GM20000 (cell line): ENCODE data around the gene BAIAP2.

ENCODE experiments used
- DNase-seq: peaks from one replicate; pipeline ENCODE4 v3.0.0; 2012; ENCODE audit warnings: low spot score
- CTCF ChIP-seq: IDR thresholded peaks from 2 replicates; pipeline ENCODE4 v1.5.1; 2012; ENCODE audit warnings: mild to moderate bottlenecking, control low read depth; ENCODE audit errors: extremely low read depth, missing control alignments

BAIAP2 gene

DNA sequence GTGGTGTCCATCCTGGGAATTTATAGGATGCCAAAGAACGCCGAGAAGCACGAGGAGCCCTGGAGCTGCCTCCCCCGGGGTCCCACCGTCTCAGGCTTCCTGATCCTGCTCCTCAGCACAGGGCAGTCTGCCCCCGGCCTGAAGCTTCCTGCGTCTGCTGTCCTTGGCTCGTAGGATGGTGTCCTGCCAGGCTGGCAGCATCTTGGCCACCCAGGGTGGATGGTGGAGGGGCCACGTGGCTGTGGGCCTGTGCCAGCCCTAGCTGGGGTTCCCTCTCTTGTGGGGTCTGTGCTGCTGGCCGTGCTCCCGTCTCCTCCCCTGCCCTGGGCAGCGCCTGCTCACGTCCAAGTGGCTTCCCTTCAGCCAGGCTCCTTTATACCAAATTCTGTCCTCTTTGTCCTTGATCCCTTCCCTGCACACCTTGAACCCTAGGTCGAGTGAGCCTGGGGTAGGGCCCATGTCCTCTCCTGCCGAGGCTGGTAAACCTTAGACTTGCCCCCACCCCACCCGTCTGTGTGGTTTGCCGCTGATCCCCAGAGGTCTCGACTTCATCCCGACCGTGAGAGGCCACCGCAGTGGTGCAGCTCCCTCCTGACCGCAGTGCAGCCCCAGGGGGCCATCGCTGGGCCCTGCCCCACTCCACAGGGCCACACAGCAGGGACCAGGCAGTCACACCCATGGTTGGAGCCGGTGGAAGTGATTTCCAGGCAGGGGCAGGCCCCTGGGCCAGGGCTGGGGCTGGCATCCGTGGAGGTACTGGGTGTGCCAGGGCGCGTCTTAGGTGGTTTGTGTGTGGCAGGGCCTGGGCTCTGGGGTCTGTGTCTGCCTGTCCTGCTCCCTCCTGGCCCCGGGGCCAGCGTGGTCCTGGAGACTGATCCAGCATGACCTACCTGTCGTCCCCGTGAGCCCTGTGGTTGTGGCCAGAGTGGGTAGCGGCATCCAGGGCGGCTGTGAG lies 46.5 kb downstream of the BAIAP2 start:
- no peak for DNase-seq
- no peak for TF ChIP-seq CTCF

DNA sequence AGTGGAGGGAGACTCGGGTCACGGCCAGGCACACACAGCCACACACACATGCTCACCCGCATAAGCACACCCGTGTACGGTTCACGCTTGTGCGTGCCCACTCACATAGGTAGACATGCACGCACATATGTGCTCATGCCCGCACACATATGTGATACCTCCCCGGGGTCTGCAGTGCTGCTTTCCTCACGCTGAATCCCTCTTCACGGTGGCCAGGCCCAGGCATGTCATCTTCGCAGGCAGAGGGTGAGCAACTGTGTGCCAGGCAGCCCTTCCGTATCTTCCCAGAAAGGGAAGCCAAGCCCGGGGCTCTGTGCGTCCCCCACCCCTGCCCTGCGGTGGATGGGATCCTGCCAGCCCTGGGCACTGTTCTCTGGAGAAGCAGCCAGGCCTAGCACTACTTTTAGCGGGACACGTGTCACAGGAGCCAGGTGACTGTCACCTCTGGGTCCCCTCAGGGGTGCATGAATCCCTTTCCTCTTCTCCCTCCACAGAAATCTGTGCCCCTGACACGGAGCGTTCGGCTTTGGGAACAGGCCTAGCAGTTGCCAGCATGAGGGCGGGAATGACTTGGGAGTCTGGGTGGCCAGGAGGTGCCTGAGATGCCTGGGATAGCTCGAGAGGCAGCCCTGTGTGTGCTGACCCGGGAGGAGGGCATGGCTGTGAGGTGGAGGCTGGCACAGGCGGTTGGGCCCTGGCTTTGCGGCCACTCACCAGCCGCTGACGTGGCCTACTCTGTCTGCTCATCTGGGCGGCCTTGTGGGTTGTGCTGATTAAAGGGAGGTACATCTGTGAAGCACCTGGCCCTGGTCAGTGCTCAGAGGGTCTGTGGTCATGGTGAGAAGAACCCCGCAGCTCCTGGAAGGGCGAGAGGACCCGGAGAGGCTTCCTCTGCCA lies 47.5 kb downstream of the BAIAP2 start:
- no peak for DNase-seq
- no peak for TF ChIP-seq CTCF

DNA sequence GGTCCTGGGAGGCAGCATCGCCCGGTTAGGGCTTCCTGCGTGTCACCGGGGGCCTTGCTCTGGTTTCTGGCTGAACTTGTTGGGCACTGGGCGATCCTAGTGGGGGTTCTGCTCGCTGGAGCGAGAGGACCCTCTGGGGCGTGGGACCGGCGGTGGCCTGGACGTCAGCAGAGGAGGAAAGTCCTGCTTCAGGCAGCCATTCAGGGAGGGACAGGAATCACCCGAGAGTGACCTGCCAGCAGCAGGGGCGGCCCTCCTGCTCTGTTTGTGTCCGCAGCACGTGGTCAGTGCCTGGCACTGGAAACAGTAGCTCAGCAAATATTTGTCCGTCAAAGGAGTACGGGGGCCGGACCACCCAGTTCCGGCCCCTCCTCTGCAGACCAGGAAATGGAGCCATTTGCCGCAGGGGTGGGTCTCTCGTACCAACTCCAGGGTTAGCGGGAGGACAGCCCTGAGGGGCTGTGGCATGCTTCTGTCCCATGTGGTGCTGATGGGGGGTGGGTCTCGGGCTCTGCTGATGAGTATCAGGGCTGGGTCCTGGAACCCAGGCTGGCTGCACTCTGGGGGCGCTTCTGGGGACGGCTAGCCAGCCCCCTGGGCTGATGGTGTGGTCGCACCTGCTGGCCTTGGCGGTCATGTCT lies 48.3 kb downstream of the BAIAP2 start:
- no peak for TF ChIP-seq CTCF
- no peak for DNase-seq

- no peak for DNase-seq
- no peak for TF ChIP-seq CTCF
Observed at GRCh38 chr17:81084680-81085419, 49.9 kb downstream of the BAIAP2 start.

- DNase-seq: no peak
- no peak for TF ChIP-seq CTCF
Observed at GRCh38 chr17:81085420-81085911, 50.5 kb downstream of the BAIAP2 start.

- TF ChIP-seq CTCF: no peak
- DNase-seq: no peak
Observed at GRCh38 chr17:81086789-81087551, 52.0 kb downstream of the BAIAP2 start.
